H1 (cell line): ENCODE data around the gene RAB3GAP1. TPM values are rescaled to one million over a fixed set of nuclear protein-coding genes. Genes with fewer than 3 reads are reported as not detected.

ENCODE experiments used
- CTCF ChIA-PET: fragments of 300-600 bp; sonication (Branson Sonifier 250); formaldehyde crosslinking; loops from one replicate; lab custom pipeline; 2021; ENCODE audit not compliant: partially characterized antibody; lab: Charles Lee
- POLR2A ChIA-PET: fragments of 300-600 bp; sonication (Branson Sonifier 250); formaldehyde crosslinking; loops from one replicate; lab custom pipeline; 2021; ENCODE audit warnings: inconsistent platforms; ENCODE audit not compliant: partially characterized antibody; lab: Charles Lee
- DNase-seq, 2 experiments: peaks; one replicate each; pipeline versions ENCODE4 v3.0.0 to v3.0.0-alpha.2; 2010 to 2022; ENCODE audit warnings: low spot score in 2 of 2, low read depth in 1 of 2, mixed read lengths in 1 of 2
- FAIRE-seq: peaks from 2 replicates; lab custom pipeline; 2011; peaks lifted over from hg19 to GRCh38; lab: Jason Lieb, UNC
- H2AFZ ChIP-seq: 2 replicates; pipeline ENCODE4 v1.8.1; 2012; ENCODE audit warnings: low read length, inconsistent platforms
- H2AK5ac ChIP-seq: 2 replicates; pipeline ENCODE4 v1.6.1; 2013; ENCODE audit warnings: low read depth, low read length
- H2BK120ac ChIP-seq: replicated peaks from 2 replicates; pipeline ENCODE3; 2013; ENCODE audit warnings: low read depth, low read length, inconsistent platforms
- H2BK12ac ChIP-seq: 2 replicates; pipeline ENCODE4 v1.6.1; 2013; ENCODE audit warnings: low read depth, low read length
- H2BK15ac ChIP-seq: 2 replicates; pipeline ENCODE4 v1.6.1; 2013; ENCODE audit warnings: low read length
- H2BK20ac ChIP-seq: 2 replicates; pipeline ENCODE4 v1.6.1; 2013; ENCODE audit warnings: low read length
- H2BK5ac ChIP-seq: 2 replicates; pipeline ENCODE4 v1.6.1; 2013; ENCODE audit warnings: low read depth, low read length
- H3K14ac ChIP-seq: 2 replicates; pipeline ENCODE4 v1.6.1; 2013; ENCODE audit warnings: inconsistent platforms; ENCODE audit not compliant: insufficient read length
- H3K18ac ChIP-seq: 2 replicates; pipeline ENCODE4 v1.6.1; 2013; ENCODE audit warnings: low read length; ENCODE audit errors: extremely low read depth
- H3K23ac ChIP-seq: 2 replicates; pipeline ENCODE4 v1.6.1; 2013; ENCODE audit warnings: inconsistent platforms; ENCODE audit not compliant: insufficient read length
- H3K23me2 ChIP-seq: 2 replicates; pipeline ENCODE4 v1.6.1; 2013; ENCODE audit warnings: low read depth, low read length
- H3K27ac ChIP-seq: 2 replicates; pipeline ENCODE4 v1.6.1; 2011; ENCODE audit warnings: low read depth, low read length, inconsistent platforms
- H3K27me3 ChIP-seq, 4 experiments: replicated peaks in 1 of 4; 1 replicate in 1 of 4; 2 replicates in 3 of 4; pipeline versions ENCODE4 v1.6.1 to v1.8.1; 2011 to 2013; ENCODE audit warnings: low read length in 3 of 4, mild to moderate bottlenecking in 3 of 4, inconsistent platforms in 2 of 4, mixed read lengths in 2 of 4, moderate library complexity in 1 of 4; ENCODE audit not compliant: control insufficient read depth in 3 of 4, insufficient read depth in 3 of 4; ENCODE audit errors: extremely low read depth in 1 of 4
- H3K36me3 ChIP-seq, 4 experiments: 2 replicates each; pipeline versions ENCODE4 v1.6.1 to v1.8.1; 2011 to 2013; ENCODE audit warnings: mild to moderate bottlenecking in 4 of 4, low read length in 3 of 4, moderate library complexity in 2 of 4, control low read depth in 1 of 4, inconsistent platforms in 1 of 4; ENCODE audit not compliant: insufficient read depth in 4 of 4, control insufficient read depth in 2 of 4
- H3K4ac ChIP-seq: replicated peaks from 2 replicates; pipeline ENCODE3; 2013; ENCODE audit warnings: low read length, low read depth, mixed read lengths, inconsistent platforms; ENCODE audit not compliant: insufficient read length
- H3K4me1 ChIP-seq, 4 experiments: replicated peaks in 1 of 4; 1 replicate in 1 of 4; 2 replicates in 3 of 4; pipeline versions ENCODE4 v1.6.1 to v1.8.1; 2011 to 2013; ENCODE audit warnings: low read length in 3 of 4, inconsistent platforms in 2 of 4, mixed read lengths in 1 of 4; ENCODE audit not compliant: insufficient read depth in 4 of 4, control insufficient read depth in 3 of 4
- H3K4me2 ChIP-seq, 2 experiments: 2 replicates each; pipeline versions ENCODE4 v1.6.1 to v1.8.1; 2011 to 2013; ENCODE audit warnings: low read depth in 2 of 2, low read length in 2 of 2, control low read depth in 1 of 2, inconsistent platforms in 1 of 2, mild to moderate bottlenecking in 1 of 2; ENCODE audit not compliant: insufficient read depth in 1 of 2
- H3K4me3 ChIP-seq, 4 experiments: fragments of 200-600, 300-600 bp in 1 of 4; sonication (generic), shearing (Covaris generic), sonication (Bioruptor Twin) in 1 of 4; 2 replicates each; pipeline versions ENCODE4 v1.5.1 to v1.8.1; 2011 to 2016; ENCODE audit warnings: low read length in 4 of 4, low read depth in 3 of 4, control low read depth in 2 of 4, inconsistent platforms in 2 of 4, mild to moderate bottlenecking in 2 of 4, mixed read lengths in 1 of 4, moderate library complexity in 1 of 4; ENCODE audit not compliant: insufficient read depth in 2 of 4; ENCODE audit errors: extremely low read depth in 1 of 4
- H3K56ac ChIP-seq: replicated peaks from 2 replicates; pipeline ENCODE3; 2013; ENCODE audit warnings: low read depth, mild to moderate bottlenecking, mixed read lengths, low read length, inconsistent platforms; ENCODE audit not compliant: insufficient read length
- H3K79me1 ChIP-seq: 2 replicates; pipeline ENCODE4 v1.6.1; 2013; ENCODE audit warnings: low read depth, low read length, control low read depth
- H3K79me2 ChIP-seq, 2 experiments: 2 replicates each; pipeline versions ENCODE4 v1.6.1 to v1.8.1; 2012 to 2013; ENCODE audit warnings: low read length in 2 of 2, mild to moderate bottlenecking in 2 of 2, inconsistent platforms in 1 of 2; ENCODE audit not compliant: insufficient read depth in 2 of 2, control insufficient read depth in 1 of 2
- H3K9ac ChIP-seq, 4 experiments: replicated peaks in 1 of 4; 1 replicate in 1 of 4; 2 replicates in 3 of 4; pipeline versions ENCODE4 v1.6.1 to v1.8.1; 2011 to 2013; ENCODE audit warnings: low read depth in 3 of 4, low read length in 3 of 4, control low read depth in 2 of 4, mild to moderate bottlenecking in 2 of 4, moderate library complexity in 2 of 4, inconsistent platforms in 1 of 4; ENCODE audit errors: extremely low read depth in 1 of 4
- H3K9me3 ChIP-seq, 2 experiments: 2 replicates each; pipeline versions ENCODE4 v1.6.1 to v1.8.1; 2012 to 2013; ENCODE audit warnings: mild to moderate bottlenecking in 2 of 2, moderate library complexity in 2 of 2, control low read depth in 1 of 2, inconsistent platforms in 1 of 2, low read depth in 1 of 2, low read length in 1 of 2, mixed read lengths in 1 of 2; ENCODE audit not compliant: insufficient read depth in 2 of 2
- H4K20me1 ChIP-seq, 2 experiments: replicated peaks in 1 of 2; 2 replicates each; pipeline versions ENCODE3 to v1.8.1; 2011 to 2013; ENCODE audit warnings: inconsistent platforms in 2 of 2, low read length in 2 of 2, mild to moderate bottlenecking in 1 of 2; ENCODE audit not compliant: insufficient read depth in 2 of 2, control insufficient read depth in 1 of 2
- H4K5ac ChIP-seq: 2 replicates; pipeline ENCODE4 v1.6.1; 2013; ENCODE audit warnings: low read length, low read depth, mixed read lengths, inconsistent platforms; ENCODE audit not compliant: insufficient read length
- H4K8ac ChIP-seq: 2 replicates; pipeline ENCODE4 v1.8.0; 2013; ENCODE audit warnings: mild to moderate bottlenecking, moderate library complexity, low read length, inconsistent platforms; ENCODE audit not compliant: insufficient read depth; ENCODE audit errors: extremely low read depth
- H4K91ac ChIP-seq: replicated peaks from 2 replicates; pipeline ENCODE3; 2013; ENCODE audit warnings: low read length, mixed read lengths, inconsistent platforms; ENCODE audit not compliant: insufficient read length
- CBX5 ChIP-seq: fragments of 300-800, 300-1000 bp; sonication (generic); IDR thresholded peaks from 2 replicates; pipeline ENCODE4 v1.7.1; 2016; ENCODE audit warnings: antibody characterized with exemption, low read length, low read depth
- CEBPB ChIP-seq: IDR thresholded peaks from 2 replicates; pipeline ENCODE4 v1.6.1; 2012; ENCODE audit warnings: low read depth, low read length
- CTBP2 ChIP-seq: IDR thresholded peaks from 2 replicates; pipeline ENCODE4 v1.7.0; 2011; ENCODE audit warnings: borderline replicate concordance, mild to moderate bottlenecking, moderate library complexity, mixed read lengths, low read length; ENCODE audit not compliant: insufficient read depth, insufficient read length
- NRF1 ChIP-seq: IDR thresholded peaks from 2 replicates; pipeline ENCODE4 v1.6.1; 2011; ENCODE audit warnings: mild to moderate bottlenecking, low read depth, low read length, improper control_type of control experiment
- SP2 ChIP-seq: IDR thresholded peaks from 2 replicates; pipeline ENCODE4 v1.6.1; 2012; ENCODE audit warnings: mild to moderate bottlenecking, low read length, inconsistent platforms
- SRF ChIP-seq: IDR thresholded peaks from 2 replicates; pipeline ENCODE4 v1.6.1; 2011; ENCODE audit warnings: mild to moderate bottlenecking, low read depth, low read length, moderate library complexity
- SUZ12 ChIP-seq: fragments of 200-600 bp; sonication (generic); IDR thresholded peaks from 2 replicates; pipeline ENCODE4 v1.6.1; 2012; ENCODE audit warnings: mild to moderate bottlenecking, inconsistent platforms, low read length, moderate library complexity, mixed read lengths
- WGBS, 2 experiments: shearing (Covaris generic) in 1 of 2; methylation state at CpG; one replicate each; pipeline versions ENCODE4 v1.1.6 to v1.1.7; 2013 to 2015; ENCODE audit warnings: low lambda C conversion rate in 2 of 2, mixed read lengths in 2 of 2, inconsistent platforms in 1 of 2, low coverage in 1 of 2, missing lambda C conversion rate in 1 of 2; ENCODE audit not compliant: insufficient replicate concordance in 2 of 2, insufficient coverage in 1 of 2, insufficient read length in 1 of 2; ENCODE audit errors: extremely low coverage in 1 of 2, missing lambda C conversion rate in 1 of 2; 5-methylcytosine and 5-hydroxymethylcytosine counted together
- polyA plus RNA-seq, 7 experiments: library from polyadenylated mRNA; depleted of rRNA in 3 of 7; stranded (reverse) in 5 of 7; unstranded in 2 of 7; fragments of >200 nt in 5 of 7; fragments of 200-250 nt in 2 of 7; gene quantifications; 1 replicate in 5 of 7; 2 replicates in 1 of 7; 4 replicates in 1 of 7; pipeline versions ENCODE4 v1.2.1 to v1.2.3, GENCODE V29; 2011 to 2013; ENCODE audit warnings: missing spikeins in 2 of 7, mixed read lengths in 2 of 7
- total RNA-seq: library from RNA; stranded (reverse); fragmentation: NEBNext Ultra II Directional; extraction: Animal tissue kit (Norgen Biotek cat#: 25700); gene quantifications from 2 replicates; pipeline ENCODE4 v1.2.1, GENCODE V29; 2021
- TF ChIP-seq, protein P1 (sequence below): IDR thresholded peaks from 2 replicates; pipeline ENCODE4 v1.6.1; 2011; ENCODE audit warnings: low read length, improper control_type of control experiment
- TF ChIP-seq, protein P2 (sequence below): IDR thresholded peaks from 2 replicates; pipeline ENCODE4 v1.6.1; 2012; ENCODE audit warnings: low read length, inconsistent platforms
- TF ChIP-seq, protein P3 (sequence below): IDR thresholded peaks from 2 replicates; pipeline ENCODE4 v1.6.1; 2012; ENCODE audit warnings: inconsistent platforms

The RAB3GAP1 gene
- total and polyA plus RNA-seq, 2 of the 8 experiments (the other 6 are each of a cell fraction or from before 2014, with no cell fraction given): 9.8 to 28.6 TPM

DNA sequence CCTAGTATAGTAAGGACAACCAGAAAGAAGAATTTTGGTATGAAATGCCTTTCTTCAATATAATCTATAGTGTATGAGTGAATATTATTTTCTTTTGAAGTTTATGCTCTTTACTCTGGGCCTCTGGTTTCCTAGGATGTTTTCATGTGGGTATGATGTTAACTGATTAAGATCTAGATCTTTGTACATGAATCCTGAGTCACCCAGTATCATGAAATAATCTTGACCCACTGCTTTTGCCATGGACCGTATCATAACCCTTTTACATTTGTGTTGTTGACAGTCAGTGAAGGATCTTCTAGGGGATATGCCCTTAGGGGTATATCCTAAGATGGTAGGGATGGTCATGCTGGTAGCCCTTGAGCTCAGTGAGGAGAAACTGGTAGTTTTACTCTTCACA lies 100.3 kb downstream of the RAB3GAP1 start:
- FAIRE-seq: no peak
- WGBS, 2 experiments: 100% methylated on average over 1 of the region's 1 CpG; no CpG with 5 or more reads in 1 of the 2 experiments
- no peak overlapping the region for H3K4ac ChIP-seq
- no peak overlapping the region for H4K5ac ChIP-seq
- H3K4me3 ChIP-seq: no peak overlapping the region
- no peak for DNase-seq
- H2BK120ac ChIP-seq: no peak overlapping the region
- H3K56ac ChIP-seq: no peak overlapping the region
- no peaks in the 10 kb centered on the region for H3K9me3 ChIP-seq
- ChIA-PET CTCF (interaction anchor here (0.6 to 1.2 kb wide), 4 partner anchors 15 to 323 kb away, joined by 3 read pairs; no protein-coding TSS in a partner anchor), POLR2A (no interaction called here)
- H3K23ac ChIP-seq: no peak overlapping the region
- H3K27ac ChIP-seq: no peak overlapping the region
- no peak overlapping the region for H4K8ac ChIP-seq
- H4K91ac ChIP-seq: no peak overlapping the region
- peaks cover 0 to 1% (median 0%) of the 10 kb centered on the region in 4 experiments; a peak in 1 of 7 replicates for H3K27me3 ChIP-seq
- no peak overlapping the region for H2BK12ac ChIP-seq
- no peak overlapping the region for H2BK20ac ChIP-seq
- no peaks in the 10 kb centered on the region for H3K79me1 ChIP-seq
- H2BK5ac ChIP-seq: no peak overlapping the region
- no peaks in the 10 kb centered on the region for H3K79me2 ChIP-seq
- H3K9ac ChIP-seq: no peak overlapping the region
- no peaks in the 10 kb centered on the region for H3K23me2 ChIP-seq
- H2BK15ac ChIP-seq: no peak overlapping the region
- H3K4me2 ChIP-seq: no peak overlapping the region
- H3K14ac ChIP-seq: no peak overlapping the region
- no peak overlapping the region for H2AK5ac ChIP-seq
- no peaks in the 10 kb centered on the region for H4K20me1 ChIP-seq
- H3K4me1 ChIP-seq: no peaks in the 10 kb centered on the region
- peaks cover 0 to 44% (median 12%) of the 10 kb centered on the region in 4 experiments; a peak in 5 of 8 replicates for H3K36me3 ChIP-seq
- H2AFZ ChIP-seq: no peak overlapping the region
- no peak overlapping the region for H3K18ac ChIP-seq
- TF ChIP-seq, protein P1, sequence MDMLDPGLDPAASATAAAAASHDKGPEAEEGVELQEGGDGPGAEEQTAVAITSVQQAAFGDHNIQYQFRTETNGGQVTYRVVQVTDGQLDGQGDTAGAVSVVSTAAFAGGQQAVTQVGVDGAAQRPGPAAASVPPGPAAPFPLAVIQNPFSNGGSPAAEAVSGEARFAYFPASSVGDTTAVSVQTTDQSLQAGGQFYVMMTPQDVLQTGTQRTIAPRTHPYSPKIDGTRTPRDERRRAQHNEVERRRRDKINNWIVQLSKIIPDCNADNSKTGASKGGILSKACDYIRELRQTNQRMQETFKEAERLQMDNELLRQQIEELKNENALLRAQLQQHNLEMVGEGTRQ: no peak
- TF ChIP-seq, protein P2, sequence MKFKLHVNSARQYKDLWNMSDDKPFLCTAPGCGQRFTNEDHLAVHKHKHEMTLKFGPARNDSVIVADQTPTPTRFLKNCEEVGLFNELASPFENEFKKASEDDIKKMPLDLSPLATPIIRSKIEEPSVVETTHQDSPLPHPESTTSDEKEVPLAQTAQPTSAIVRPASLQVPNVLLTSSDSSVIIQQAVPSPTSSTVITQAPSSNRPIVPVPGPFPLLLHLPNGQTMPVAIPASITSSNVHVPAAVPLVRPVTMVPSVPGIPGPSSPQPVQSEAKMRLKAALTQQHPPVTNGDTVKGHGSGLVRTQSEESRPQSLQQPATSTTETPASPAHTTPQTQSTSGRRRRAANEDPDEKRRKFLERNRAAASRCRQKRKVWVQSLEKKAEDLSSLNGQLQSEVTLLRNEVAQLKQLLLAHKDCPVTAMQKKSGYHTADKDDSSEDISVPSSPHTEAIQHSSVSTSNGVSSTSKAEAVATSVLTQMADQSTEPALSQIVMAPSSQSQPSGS: no peak
- TF ChIP-seq SRF (no peak), SUZ12 (no peak), SP2 (no peak), NRF1 (no peak), CBX5 (no peak), CEBPB (no peak), CTBP2 (no peak)
- TF ChIP-seq, protein P3, sequence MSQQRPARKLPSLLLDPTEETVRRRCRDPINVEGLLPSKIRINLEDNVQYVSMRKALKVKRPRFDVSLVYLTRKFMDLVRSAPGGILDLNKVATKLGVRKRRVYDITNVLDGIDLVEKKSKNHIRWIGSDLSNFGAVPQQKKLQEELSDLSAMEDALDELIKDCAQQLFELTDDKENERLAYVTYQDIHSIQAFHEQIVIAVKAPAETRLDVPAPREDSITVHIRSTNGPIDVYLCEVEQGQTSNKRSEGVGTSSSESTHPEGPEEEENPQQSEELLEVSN: no peak
